SH-SY5Y (cell line): ENCODE data around the gene STING1.

Experiments used
- GATA2 ChIP-seq: IDR thresholded peaks from 2 replicates; pipeline ENCODE4 v1.6.1; 2011; ENCODE audit warnings: mild to moderate bottlenecking, low read depth, low read length
- GATA3 ChIP-seq: IDR thresholded peaks from 2 replicates; pipeline ENCODE4 v1.6.1; 2011; ENCODE audit warnings: low read depth, mild to moderate bottlenecking, low read length, moderate library complexity

DNA sequence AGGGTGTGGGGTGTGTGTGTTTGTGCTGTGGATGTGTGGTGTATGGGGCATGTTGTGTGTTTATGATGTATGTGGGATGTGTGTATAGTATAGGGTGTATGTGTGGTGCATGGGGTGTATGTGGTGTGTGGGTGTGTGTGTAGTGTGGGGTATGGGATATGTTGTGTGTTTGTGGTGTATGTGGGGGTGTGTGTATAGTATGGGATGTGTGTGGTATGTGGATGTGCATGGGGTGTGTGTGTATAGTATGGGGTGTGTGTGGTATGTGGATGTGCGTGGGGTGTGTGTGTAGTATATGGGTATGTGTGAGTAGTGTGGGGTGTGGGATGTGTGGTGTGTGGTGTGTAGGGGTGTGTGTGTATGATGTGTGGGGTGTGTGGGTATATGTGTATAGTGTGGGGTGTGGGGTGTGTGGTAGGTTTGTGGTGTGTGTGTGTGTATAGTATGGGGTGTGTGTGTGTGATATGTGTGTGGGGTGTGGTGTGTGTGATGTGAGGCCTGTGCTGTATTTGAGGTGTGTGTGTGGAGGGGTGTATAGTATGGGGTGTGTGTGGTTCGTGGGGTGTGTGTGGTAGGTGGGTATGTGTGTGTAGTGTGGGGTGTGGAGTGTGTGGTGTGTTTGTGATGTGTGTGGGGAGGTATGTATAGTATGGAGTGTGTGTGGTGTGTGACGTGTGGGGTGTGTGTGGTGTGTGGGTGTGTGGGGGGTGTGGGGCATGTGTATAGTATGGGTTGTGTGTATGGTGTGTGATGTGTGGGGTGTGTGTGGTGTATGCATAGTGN, 30.5 kb downstream of the STING1 start:
- TF ChIP-seq GATA2 (no peak), GATA3 (no peak)
